NCI-H748 treated with DMSO at 0.1 percent for 48 hours (cell line): ENCODE measurements around the gene TNFRSF14.
A peak's percentile ranks its signal among the peaks of the same experiment; 100 is the strongest.

ENCODE experiments used
- DNase-seq: peaks from one replicate; lab custom pipeline; 2025; lab: John Stamatoyannopoulos, UW

The TNFRSF14 gene

DNA sequence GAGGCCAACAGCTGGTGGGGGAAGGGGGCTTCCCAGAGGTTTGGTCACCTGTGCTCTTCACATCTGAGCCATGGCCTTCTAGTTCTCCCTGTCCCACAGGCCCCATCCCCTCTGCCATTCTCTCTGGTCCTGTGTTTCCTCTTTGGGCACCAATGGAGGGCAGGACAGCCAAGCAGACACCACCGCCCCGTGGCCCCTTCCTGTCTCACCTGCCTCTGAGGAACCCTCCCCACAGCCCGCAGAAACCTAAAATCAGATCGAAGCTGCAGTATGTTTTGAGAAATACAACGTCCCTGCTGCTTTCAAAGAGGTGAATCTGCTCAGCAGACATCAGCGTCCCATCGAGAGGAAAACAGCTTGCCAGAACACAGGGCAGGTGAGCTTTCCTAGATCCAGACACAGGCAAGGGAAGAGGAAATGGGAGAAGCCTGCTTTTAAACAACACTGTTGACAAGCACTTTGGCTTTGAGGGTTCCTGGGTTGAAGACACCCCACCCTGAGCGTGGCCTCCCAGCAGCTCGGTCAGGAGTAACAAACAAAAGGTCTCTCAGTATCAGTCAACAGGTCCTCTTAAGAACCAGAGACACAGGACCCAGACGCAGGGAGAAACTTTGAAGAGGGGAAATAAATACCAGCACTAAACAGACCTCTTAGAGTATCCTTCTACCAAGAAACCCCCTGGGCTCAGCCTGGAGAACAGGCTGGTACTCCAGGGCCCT, 32.1 kb upstream of the TNFRSF14 start:
- no peak for DNase-seq

DNA sequence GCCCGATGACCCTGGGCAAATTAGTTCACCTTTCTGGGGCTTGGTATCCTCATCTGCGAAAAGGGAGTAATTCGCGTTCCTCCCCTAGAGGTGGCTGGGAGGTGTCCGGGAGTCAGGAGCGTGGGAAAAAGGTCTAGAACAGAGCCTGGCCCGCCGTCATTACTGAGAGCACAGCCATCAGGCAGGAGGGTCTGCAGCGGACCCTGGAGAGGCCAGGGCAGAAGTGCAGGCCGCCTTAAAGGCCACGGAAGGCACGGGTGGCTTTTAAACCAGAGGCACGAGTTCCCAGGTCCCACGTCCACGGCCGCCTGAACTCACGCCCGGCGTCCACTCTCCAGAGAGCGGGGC, 30.6 kb upstream of the TNFRSF14 start:
- DNase-seq, result no peak

DNA sequence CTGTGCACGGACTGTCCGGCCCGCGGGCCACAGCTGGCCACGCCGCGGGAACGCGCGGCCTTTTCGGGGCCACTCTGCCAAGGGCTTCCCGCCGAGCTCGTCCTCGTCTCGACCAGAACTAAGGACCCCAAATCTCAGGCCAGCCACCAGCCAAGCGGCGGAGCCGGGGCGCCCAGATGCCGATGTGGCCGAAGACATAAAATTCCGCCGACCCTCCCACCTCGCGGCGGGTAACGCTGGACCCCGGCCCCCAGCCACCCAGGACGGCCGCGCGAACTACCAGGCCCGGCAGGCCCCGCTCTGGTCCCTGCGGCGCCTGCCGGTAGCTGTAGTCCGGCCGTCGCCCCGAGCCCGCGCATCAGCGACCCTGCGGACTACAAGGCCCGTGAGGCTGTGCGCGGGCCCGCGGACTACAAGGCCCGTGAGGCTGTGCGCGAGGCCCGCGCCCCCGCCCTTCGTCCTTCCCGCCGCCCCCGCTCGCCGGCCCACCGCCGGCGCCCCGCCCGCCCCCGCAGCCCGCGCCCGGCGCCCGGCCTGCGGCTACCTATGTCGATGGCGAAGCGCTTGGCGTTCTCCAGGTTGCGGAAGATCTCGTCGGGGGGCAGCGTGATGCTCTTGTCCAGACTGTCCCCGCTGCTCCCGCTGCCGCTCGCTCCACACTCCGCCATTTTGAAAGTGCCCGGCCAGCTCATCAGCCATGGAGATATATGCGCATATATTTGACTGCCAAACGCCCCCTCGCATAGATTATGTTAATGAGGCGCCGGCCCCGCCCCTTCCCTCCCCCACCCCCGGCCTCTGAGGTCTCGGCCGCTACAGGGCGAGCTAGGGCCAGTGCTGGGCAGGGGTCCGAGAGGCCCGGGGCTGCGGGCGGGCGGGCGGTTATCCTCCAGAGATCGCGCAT, 30.0 kb upstream of the TNFRSF14 start, which contains the start of gene PANK4:
PANK4 (minus strand) TSS at position 677 of the 904 bp plus-strand sequence; CDS start at position 668, 9 bp downstream.
- peak; percentile 58 for DNase-seq

DNA sequence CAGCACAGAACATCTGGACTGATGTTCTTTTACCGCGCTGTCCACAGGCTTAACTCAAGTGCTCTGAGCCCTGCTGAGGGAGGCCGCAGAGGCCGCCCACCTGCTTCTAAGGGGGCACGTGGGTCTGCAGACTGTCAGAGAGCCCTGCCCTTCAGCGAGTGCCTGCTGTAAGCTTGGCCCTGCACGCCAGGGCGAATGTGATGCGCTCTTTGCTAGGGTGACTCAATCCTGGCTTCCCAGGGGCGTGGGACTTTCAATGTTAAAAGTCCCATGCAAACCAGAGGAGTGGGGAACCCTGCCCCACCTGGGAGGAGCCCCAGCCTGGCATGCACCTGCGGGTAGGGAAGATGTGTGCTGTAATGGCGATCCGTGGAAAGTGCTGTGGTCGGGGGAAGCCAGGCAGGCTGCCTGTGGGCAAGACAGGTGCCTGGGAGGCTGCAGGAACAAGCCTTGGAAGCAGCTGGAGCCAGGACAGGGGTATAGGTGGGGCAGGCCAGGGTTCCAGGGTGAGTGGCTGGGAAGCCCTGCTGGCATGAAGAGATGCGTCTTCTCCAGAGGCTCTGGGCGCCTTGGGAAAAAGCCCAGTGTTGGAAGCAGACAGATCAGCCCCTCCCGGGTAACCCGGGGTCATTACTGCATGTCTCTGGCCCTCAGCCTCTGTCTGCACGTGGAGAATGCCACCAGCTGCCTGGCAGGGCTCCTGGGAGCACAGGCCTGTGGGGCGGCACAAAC, 29.2 kb upstream of the TNFRSF14 start:
- no peak for DNase-seq

DNA sequence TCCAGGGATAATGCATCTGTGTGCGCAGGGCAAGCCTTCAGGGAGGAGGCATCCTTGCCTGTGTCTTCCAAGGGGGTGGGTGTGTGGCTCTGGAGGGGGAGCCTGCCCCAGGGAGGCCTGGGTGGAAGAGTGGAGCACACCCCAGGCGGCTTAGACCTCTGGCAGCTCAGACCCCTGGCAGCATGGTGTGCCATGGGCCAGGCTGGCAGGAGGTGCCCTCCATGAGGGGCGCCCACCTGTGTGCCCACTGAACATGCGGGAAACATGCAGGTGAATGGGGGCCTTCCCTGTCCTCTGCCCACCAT, 28.7 kb upstream of the TNFRSF14 start:
- no peak for DNase-seq

DNA sequence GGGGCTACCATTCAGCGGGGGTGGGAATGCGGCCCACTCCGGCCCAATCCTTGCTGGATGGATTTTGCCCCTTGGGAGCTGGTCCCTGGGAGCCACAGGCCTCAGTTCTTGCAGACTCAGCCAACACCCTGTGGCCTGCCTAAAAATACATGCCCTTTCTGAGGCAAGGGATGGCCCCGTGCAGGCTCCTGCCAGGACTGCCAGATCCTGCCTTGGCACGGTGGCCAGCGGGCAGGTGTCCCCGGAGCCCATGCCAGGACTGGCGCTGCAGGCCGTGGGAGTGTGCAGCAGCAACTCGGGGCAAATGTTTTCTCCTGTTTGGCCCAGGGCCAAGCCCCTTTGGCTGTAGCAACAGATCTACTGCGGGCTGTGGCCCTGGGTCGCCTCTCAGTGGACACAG, 28.2 kb upstream of the TNFRSF14 start:
- no peak for DNase-seq

DNA sequence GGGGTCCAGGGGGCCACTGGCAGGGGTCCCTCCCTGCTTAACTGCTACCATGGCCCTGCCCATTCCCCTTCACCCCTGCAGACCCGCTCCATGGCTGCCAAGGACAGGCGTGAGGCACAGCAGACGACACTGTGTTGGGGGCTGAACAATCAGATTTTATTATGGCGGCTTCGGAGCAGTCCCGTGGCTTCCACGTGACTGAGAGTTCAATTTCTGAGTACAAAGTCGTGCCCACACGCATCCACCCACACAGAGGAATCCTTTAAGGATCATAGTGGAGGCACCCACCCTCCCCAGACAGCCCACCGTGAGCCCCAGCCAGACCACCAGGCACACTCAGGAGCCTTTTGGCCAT, 27.6 kb upstream of the TNFRSF14 start:
- DNase-seq, result no peak

DNA sequence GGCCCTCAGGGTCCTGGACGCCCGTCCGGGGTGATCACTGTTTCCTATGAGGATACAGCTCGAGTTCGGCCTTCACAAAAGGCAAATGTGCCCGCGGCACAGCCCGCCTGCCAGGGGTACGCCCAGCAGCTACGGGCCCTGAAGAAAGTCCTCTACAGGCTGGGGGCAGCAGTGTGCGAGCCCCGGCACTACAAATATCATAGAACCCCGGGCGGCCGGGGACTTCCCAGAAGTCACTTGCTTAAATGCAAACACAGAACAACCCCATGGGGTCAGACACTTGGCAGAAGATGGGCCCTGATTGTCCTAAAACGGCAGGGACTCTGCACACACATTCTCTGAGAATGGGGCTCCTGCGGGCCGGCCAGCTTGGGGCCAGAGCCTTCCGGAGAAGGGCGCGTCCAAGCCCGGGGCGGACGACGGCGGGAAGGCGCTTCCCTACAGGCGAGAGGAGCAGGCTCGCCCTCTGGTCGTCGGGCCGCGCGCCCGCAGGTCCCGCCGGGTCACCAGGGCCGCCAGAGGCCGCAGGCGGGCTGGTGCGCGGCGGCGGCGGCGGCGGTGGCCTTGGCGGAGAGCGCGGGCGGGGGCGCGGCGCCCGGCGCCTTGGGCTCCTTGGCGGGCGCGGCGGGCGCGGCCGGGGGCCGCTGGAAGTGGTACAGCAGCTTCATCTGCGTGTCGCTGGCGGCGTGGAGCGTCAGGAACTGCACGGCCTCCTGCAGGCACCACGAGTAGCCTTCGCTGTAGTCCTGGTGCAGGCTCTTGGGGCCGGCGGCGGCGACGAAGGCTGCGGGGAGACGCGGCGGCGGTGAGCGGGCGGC, 27.0 kb upstream of the TNFRSF14 start:
- no peak for DNase-seq

DNA sequence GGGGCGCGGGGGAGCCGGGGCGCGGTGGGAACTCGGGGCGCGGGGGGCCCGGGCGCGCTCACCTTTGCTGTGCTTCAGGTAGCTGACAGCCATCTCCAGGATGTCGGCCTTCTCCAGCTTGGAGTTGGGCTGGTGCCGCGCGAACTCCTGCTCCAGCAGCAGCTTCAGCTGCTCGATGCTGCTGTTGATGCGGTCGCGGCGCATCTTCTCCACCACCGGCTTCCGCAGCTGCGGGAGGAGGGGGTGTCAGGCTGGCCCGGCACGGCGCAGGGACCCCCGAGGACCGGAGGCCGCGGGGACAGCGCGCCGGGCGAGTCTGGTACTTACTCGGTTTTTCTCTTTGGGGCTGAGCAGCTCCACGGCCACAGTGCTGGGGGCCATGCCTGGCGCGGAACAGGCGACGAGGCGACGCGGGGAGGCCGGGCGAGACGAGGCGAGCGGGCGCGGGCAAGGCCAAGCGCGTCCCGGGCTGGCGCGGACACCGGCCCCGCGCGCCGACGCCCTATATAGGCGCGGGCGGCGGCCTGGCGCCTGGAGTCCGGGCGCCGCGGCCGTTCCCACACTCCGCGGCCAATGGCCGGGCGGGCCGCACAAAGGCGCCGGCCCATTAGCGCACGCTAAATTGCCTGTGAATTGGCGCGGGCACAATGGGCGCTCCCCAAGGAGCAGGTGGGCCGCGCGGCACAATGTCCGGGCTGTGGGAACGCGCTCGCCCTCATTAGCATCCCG, 26.2 kb upstream of the TNFRSF14 start, which contains the start of gene HES5:
HES5 (minus strand) TSS at position 480 of the 729 bp plus-strand sequence; CDS start at position 381, 99 bp downstream.
- peak; percentile 17 for DNase-seq

DNA sequence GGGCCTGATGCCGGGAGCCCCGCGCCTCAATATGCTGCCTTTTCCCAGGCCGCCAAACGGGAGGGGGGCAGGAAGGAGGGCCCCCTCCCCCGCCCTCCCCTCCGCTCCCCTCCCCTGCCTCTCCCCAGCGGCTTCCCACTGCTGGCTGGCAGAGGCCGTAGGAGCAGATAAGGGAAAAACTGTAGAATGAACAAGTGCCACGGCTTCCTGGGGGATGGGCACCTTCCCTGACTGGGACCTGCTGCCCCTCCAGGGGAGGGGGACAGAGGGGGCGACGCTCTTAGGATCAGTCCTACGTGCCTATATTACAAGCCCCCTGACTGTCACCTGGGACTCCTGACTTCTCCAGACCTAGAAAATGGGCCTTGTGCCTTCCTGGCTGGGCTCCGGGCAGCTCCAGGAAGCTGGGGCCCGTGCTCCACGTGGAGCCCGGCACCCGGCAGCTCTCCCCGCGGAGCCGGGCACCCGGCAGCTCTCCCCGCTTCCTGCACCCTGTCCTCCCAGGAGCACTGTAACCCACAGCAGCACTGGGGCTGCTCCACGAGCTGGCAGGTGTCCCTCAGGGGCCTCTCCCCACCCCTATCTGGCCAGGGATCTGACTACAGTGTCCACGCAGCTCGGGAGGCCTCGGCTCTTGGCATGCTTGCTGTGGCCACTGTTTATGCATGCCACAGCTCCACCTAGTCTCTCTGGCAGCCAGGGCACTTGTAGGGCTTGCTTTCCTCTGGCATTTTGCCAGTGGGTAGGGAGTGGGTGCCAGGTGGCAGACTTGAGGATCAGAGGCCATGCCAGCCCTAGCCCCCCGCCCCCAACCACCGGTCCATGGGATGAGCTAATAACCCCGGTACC, 25.4 kb upstream of the TNFRSF14 start:
- no peak for DNase-seq

DNA sequence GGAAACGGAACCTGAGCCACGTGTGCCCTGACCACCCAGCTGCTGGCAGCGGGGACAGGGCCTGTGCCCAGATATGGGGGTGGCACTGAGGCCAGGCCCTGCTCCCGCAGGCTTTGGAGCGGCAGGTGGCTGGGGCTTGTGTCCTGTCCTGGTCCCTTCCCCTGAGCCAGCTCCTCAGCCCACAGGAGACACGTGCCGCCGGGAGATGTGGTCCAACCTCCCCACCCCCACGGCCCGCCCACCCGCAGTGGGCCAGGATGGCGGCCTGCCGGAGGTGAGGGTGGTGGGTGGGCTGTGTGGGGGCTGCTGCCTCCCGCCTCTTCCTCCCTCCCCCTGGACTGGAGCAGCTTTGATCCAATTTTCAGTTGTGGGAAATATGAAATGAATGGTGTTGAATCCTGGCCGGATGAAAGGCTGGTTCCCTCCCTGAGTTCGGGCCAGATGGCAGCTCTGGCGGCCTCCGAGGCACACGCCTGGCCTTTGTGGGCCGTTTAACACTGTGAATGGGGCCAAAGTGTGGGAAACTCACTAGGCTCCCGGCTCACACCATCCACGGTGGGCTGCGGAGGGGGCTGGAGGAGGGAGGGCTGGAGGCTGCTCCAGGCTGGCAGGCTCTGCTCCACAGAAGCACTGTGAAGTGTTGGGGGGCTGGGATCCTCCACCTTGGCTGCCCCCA, 23.5 kb upstream of the TNFRSF14 start:
- no peak for DNase-seq

DNA sequence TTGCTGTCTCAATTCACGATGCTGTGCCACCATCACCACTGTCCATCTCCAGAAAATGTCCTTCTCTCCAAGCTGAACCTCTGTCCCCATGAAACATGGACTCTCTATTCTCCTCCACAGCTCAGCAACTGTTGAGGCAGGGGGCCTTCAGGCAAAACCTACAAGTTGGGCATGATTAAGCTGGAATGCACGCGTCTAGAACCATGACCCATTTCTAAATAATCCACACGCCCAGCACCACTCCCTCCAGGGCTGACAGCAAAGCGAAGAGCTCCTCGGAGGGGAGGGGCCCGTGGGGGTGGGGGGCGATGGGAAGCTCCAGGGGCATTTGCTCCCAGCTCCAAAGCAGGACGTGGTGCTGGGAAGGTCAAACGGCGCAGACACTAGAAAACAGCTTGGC, 22.8 kb upstream of the TNFRSF14 start:
- no peak for DNase-seq

DNA sequence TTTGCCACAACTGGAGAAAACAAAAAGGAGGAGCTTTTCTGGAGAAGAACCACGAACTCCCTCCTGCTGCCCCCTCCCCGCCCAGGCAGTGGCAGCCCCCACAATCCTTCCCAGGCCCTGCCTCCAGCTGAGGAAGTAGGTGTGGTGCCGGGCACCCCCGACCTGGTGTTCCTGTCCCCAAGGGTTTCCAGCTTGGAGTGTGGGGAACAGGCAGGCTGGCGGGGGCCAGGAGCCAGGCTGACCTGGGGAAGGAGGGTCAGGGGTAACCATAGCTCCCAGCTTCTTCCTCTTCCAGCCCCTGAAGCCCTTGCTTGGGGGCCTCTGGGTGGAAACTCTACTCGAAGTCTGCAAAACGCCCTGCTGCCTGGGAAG, 21.9 kb upstream of the TNFRSF14 start:
- DNase-seq, result no peak

DNA sequence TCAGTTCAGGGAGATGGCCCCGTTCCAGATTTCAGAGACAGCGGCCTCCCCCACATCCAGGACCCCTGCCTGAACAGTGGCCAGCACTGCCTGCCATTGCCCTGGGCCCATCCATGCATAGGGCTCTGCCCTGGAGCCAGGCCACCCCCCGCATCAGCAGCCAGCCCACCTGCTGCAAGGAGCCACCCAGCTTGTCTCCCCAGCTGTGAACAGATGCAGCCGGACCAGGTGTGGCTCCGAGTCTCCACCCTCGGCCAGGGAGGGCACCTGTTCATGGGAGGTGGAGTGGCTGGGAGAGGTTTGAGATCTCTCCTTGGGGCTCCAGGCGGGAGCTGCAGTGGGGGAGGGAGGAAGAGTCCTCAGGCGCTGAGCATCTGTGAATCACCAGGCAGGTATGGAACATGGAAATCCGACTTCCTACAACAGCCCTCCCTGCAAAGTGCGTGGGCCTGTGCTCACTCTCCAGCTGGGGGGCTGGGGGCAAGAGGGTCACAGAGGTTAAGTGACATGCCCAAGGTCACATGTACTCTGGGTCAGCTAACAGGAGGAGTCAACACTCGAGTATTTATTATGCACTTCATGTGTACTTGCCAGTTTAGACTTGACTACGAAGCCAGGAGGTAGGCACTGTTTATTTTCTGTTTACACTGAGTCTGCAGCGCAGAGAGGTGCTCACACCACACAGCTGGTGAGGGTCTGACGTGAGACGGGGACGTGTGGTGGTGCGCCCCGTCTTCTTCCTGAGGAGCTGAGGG, 21.3 kb upstream of the TNFRSF14 start:
- DNase-seq, result no peak

DNA sequence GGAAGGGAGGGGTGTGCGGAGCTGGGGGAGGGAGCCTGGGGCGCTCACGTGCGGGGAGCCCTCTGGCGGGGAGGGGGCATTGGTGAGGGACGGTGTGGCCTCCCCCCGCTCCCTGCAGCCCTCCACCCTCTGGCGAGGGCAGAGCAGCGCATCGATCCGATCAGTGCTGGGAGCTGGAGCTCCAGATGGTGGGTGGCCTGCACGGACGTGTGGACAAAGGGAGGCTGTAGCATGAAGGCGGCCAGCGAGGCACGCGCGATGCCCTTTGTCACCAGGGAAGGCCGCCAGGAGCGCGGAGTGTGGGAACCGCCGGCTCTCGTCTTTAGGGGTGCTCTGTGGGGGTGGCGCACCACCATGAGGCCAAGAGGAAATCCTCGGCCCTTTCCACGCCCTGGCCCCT, 20.7 kb upstream of the TNFRSF14 start:
- no peak for DNase-seq

DNA sequence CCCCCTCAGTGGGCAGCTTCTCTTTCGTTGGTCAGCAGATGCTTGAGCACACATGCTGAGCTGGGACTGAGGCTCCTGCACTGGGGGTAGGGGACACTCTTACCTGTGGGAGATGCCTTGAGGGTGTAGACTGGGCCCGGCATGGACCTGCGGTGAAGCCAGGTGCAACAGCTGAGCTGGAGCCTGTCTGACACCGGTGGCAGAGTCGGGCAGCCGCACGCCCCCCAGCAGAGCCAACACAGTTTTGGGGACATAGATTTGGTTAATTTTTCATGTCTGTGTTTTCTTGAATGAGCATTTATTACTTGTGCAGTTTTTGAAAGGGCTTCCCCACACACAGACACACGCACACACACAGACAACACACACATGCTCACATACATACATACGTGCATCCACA, 20.2 kb upstream of the TNFRSF14 start:
- DNase-seq, result no peak

DNA sequence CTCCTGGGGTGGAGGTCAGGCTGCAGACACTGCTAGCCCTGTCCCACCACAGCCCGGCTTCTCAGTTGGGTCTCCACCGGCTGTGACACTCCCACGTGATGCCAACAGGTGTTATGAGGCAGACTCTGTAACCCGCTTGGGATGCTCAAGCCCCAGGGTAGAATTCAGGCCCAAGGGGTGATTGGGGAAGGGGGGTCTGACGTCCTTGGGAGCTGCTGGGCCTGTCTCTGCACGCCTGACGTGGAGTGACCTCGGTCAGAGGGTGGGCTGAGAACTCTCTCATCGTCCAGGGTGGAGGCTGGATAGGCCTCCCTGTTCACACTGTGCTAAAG, 18.4 kb upstream of the TNFRSF14 start:
- no peak for DNase-seq

DNA sequence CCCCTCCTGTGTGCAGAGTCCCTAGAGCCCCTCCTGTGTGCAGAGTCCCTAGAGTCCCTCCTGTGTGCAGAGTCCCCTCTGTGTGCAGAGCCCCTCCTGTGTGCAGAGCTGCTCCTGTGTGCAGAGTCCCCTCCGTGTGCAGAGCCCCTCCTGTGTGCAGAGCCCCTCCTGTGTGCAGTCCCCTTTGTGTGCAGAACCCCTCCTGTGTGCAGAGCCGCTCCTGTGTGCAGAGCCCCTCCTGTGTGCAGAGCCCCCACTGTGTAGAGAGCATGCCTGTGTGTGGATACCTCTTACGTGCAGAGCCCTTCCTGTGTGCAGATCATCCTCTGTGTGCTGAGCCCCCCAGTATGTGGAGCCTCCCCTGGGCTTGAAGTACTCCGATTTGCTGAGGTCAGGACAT, 17.8 kb upstream of the TNFRSF14 start:
- no peak for DNase-seq

DNA sequence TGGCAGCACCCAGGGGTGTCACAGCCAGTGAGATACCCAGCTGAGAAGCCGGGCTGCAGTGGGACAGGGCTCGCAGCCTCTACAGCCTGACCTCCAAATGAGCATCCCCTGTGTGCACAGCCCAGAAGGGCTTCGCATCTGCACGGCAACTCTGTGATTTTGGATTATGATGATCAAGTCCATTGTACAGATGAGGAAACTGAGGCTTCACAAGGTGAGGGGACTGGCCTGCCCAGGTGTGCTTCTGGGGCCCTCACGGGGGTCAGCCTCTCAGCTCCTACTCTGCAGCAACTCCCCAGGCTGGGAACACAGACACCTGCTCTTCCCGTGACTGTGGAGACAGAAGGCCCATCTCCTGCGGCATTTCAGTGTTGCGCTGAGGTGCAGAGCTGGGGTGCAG, 17.3 kb upstream of the TNFRSF14 start:
- no peak for DNase-seq
